ENCODE measurements around the gene SLC17A5. TPM values are rescaled to one million over a fixed set of nuclear protein-coding genes. Genes with fewer than 3 reads are reported as not detected.

SLC17A5 gene
- total and polyA plus RNA-seq, 9 of the 15 experiments (the other 6 are each of a cell fraction or from before 2014, with no cell fraction given): 1.3 to 7.2 (median 3.4) TPM

DNA sequence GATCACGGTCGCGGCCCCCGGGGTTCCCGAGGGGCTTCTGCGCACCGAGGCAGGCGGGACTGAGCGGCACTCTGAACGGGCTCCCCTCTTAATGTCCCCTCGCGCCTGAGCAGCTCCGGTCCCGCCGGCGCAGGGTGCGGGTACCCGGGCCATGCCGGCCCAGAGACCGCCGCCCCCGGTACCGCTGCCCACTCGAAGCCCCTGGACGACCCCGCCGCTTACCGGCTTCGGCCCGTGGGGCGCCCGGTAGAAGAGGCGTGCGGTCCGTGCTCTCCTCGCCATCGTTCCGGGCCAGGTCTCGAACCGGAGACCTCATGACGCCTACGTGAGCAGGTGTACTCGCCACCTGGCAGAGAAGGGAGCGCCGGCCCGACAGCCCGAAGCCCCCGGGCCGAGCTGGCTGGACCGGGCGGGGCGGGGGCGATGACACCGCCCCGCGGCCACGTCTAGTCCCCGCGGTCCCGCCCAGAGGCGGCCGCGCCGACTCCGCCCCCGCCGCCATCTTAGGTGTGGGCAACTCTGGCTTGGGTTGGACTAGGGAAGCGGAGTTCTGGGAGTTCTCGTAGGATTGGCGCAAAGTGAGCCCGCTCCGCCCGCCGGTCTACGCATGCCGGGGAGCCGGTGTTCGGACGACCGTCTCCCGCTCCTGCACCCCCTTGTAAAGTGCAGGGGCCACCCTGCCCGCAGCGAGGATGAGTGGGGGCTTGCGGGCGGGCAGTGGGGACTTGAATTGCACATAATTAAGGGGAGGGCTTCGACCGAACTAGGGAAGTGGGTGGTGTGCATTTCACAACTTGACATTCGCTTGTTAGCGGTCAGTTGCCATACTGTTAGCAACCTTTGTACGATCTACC, at the start of gene SLC17A5 (continued):
- 0 out of 2 replicates have a peak, but pooled peaks have one; percentile 43 for TF ChIP-seq CREB3 (tag; conservative IDR thresholded peaks at IDR 0.05; ENCODE audit: low read depth)
- no peak for TF ChIP-seq ZFPM2 (CRISPR knock-in tag; IDR thresholded peaks at IDR 0.05)
- 0 out of 2 replicates have a peak, but pooled peaks have one; percentile 44 for TF ChIP-seq JUN (IDR thresholded peaks at IDR 0.05; ENCODE audit: borderline replicate concordance, low read depth, low read length)
- TF ChIP-seq JUN (CRISPR knock-in tag; IDR thresholded peaks at IDR 0.05; ENCODE audit: borderline replicate concordance): peak; percentile 51; the same call in 1 of the 2 replicates
- TF ChIP-seq ZBED1 (IDR thresholded peaks at IDR 0.05): 0 out of 2 replicates have a peak, but pooled peaks have one; percentile 54
- TF ChIP-seq FOXM1 (IDR thresholded peaks at IDR 0.05; ENCODE audit: low read depth): no peak
- TF ChIP-seq FOXM1 (CRISPR knock-in tag; IDR thresholded peaks at IDR 0.05; ENCODE audit: low read depth): 0 out of 2 replicates have a peak, but pooled peaks have one; percentile 71
- TF ChIP-seq, protein P1, sequence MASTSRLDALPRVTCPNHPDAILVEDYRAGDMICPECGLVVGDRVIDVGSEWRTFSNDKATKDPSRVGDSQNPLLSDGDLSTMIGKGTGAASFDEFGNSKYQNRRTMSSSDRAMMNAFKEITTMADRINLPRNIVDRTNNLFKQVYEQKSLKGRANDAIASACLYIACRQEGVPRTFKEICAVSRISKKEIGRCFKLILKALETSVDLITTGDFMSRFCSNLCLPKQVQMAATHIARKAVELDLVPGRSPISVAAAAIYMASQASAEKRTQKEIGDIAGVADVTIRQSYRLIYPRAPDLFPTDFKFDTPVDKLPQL (IDR thresholded peaks at IDR 0.05; ENCODE audit: extremely low read depth, insufficient read length): no peak
- TF ChIP-seq, protein P2, sequence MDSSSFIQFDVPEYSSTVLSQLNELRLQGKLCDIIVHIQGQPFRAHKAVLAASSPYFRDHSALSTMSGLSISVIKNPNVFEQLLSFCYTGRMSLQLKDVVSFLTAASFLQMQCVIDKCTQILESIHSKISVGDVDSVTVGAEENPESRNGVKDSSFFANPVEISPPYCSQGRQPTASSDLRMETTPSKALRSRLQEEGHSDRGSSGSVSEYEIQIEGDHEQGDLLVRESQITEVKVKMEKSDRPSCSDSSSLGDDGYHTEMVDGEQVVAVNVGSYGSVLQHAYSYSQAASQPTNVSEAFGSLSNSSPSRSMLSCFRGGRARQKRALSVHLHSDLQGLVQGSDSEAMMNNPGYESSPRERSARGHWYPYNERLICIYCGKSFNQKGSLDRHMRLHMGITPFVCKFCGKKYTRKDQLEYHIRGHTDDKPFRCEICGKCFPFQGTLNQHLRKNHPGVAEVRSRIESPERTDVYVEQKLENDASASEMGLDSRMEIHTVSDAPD (CRISPR knock-in tag; IDR thresholded peaks at IDR 0.05): no peak
- peak; percentile 49 for TF ChIP-seq ATF7 (IDR thresholded peaks at IDR 0.05)
- no peak for TF ChIP-seq DPF2 (IDR thresholded peaks at IDR 0.05)
- 0 out of 2 replicates have a peak, but pooled peaks have one; percentile 40 for TF ChIP-seq BCOR (IDR thresholded peaks at IDR 0.05)
- no peak for TF ChIP-seq IRF9 (tag; IDR thresholded peaks at IDR 0.05)
- TF ChIP-seq FOXP1 (CRISPR knock-in tag; IDR thresholded peaks at IDR 0.05): peak; percentile 28; the same call in 1 of the 2 replicates
- TF ChIP-seq ZNF589 (CRISPR knock-in tag; IDR thresholded peaks at IDR 0.05; ENCODE audit: low read depth): peak; percentile 49; the same call in 1 of the 2 replicates
- TF ChIP-seq, protein P3, sequence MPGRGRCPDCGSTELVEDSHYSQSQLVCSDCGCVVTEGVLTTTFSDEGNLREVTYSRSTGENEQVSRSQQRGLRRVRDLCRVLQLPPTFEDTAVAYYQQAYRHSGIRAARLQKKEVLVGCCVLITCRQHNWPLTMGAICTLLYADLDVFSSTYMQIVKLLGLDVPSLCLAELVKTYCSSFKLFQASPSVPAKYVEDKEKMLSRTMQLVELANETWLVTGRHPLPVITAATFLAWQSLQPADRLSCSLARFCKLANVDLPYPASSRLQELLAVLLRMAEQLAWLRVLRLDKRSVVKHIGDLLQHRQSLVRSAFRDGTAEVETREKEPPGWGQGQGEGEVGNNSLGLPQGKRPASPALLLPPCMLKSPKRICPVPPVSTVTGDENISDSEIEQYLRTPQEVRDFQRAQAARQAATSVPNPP (IDR thresholded peaks at IDR 0.05; ENCODE audit: borderline replicate concordance, insufficient read depth, insufficient read length): no peak
- no peak for TF ChIP-seq NCOR1 (IDR thresholded peaks at IDR 0.05)
- TF ChIP-seq MEF2A (IDR thresholded peaks at IDR 0.05; ENCODE audit: control insufficient read depth, low read depth, low read length): no peak
- no peak for TF ChIP-seq BCL6 (CRISPR knock-in tag; IDR thresholded peaks at IDR 0.05)
- no peak for TF ChIP-seq ZNF717 (CRISPR knock-in tag; IDR thresholded peaks at IDR 0.05)
- peak; percentile 80 for TF ChIP-seq VEZF1 (CRISPR knock-in tag; IDR thresholded peaks at IDR 0.05)

All from K562 (cell line).